Liver (tissue), 9 donors: ENCODE measurements around the gene CD320. TPM values are rescaled to one million over a fixed set of nuclear protein-coding genes. Genes with fewer than 3 reads are reported as not detected.

Experiments used
- DNase-seq: peaks from one replicate; pipeline ENCODE4 v3.0.0-alpha.2; 2017; ENCODE audit warnings: low spot score
- H3K27ac ChIP-seq, 2 donors: one replicate each; pipeline ENCODE4 v1.7.0; 2013; ENCODE audit warnings: inconsistent platforms in 2 of 2, low read length in 2 of 2, control low read depth in 1 of 2, low read depth in 1 of 2, mild to moderate bottlenecking in 1 of 2
- H3K27me3 ChIP-seq, 4 donors: one replicate each; pipeline versions ENCODE4 v1.6.1 to v1.7.0; 2013; ENCODE audit warnings: low read length in 3 of 4, inconsistent platforms in 1 of 4, mild to moderate bottlenecking in 1 of 4, moderate library complexity in 1 of 4; ENCODE audit not compliant: control insufficient read depth in 4 of 4, insufficient read depth in 4 of 4
- H3K36me3 ChIP-seq, 4 donors: one replicate each; pipeline versions ENCODE4 v1.6.1 to v1.7.0; 2013; ENCODE audit warnings: low read length in 3 of 4, mild to moderate bottlenecking in 3 of 4, low read depth in 1 of 4, moderate library complexity in 1 of 4; ENCODE audit not compliant: control insufficient read depth in 4 of 4, insufficient read depth in 3 of 4
- H3K4me1 ChIP-seq, 4 donors: one replicate each; pipeline versions ENCODE4 v1.6.1 to v1.7.0; 2013; ENCODE audit warnings: low read length in 3 of 4, mild to moderate bottlenecking in 3 of 4, moderate library complexity in 1 of 4; ENCODE audit not compliant: control insufficient read depth in 4 of 4, insufficient read depth in 4 of 4
- H3K4me3 ChIP-seq, 3 donors: one replicate each; pipeline versions ENCODE4 v1.6.1 to v1.7.0; 2013; ENCODE audit warnings: low read length in 3 of 3, control low read depth in 1 of 3, low read depth in 1 of 3, mild to moderate bottlenecking in 1 of 3
- H3K9ac ChIP-seq, 2 donors: one replicate each; pipeline ENCODE4 v1.7.0; 2013; ENCODE audit warnings: low read length in 2 of 2, mild to moderate bottlenecking in 2 of 2, moderate library complexity in 2 of 2, control low read depth in 1 of 2, low read depth in 1 of 2
- H3K9me3 ChIP-seq, 4 donors: one replicate each; pipeline versions ENCODE4 v1.6.1 to v1.7.0; 2013; ENCODE audit warnings: low read length in 3 of 4; ENCODE audit not compliant: control insufficient read depth in 4 of 4
- ATF3 ChIP-seq: IDR thresholded peaks from 2 replicates; pipeline ENCODE4 v1.6.1; 2016; ENCODE audit warnings: antibody characterized with exemption
- EGR1 ChIP-seq, 2 donors: IDR thresholded peaks; 2 replicates each; pipeline ENCODE4 v1.6.1; 2016 to 2018; ENCODE audit warnings: antibody characterized with exemption in 2 of 2, low read depth in 2 of 2
- GABPA ChIP-seq, 2 donors: IDR thresholded peaks in 1 of 2; conservative IDR thresholded peaks in 1 of 2; 2 replicates each; pipeline ENCODE4 v1.6.1; 2016; ENCODE audit warnings: antibody characterized with exemption in 2 of 2, mild to moderate bottlenecking in 1 of 2, moderate library complexity in 1 of 2
- MAX ChIP-seq: IDR thresholded peaks from 2 replicates; pipeline ENCODE4 v1.6.1; 2016; ENCODE audit warnings: antibody characterized with exemption
- NR2F2 ChIP-seq: IDR thresholded peaks from 2 replicates; pipeline ENCODE4 v1.6.1; 2016; ENCODE audit warnings: antibody characterized with exemption
- RAD21 ChIP-seq, 2 donors: IDR thresholded peaks; 2 replicates each; pipeline ENCODE4 v1.6.1; 2016; ENCODE audit warnings: antibody characterized with exemption in 2 of 2, mild to moderate bottlenecking in 2 of 2
- SP1 ChIP-seq: IDR thresholded peaks from 2 replicates; pipeline ENCODE4 v1.6.1; 2018; ENCODE audit warnings: antibody characterized with exemption, mild to moderate bottlenecking
- WGBS: extraction: QIAGEN DNeasy Blood & Tissue Kit; methylation state at CpG from one replicate; pipeline ENCODE4 v1.1.7; 2013; 5-methylcytosine and 5-hydroxymethylcytosine counted together
- polyA plus RNA-seq, 2 donors: library from polyadenylated mRNA; stranded (reverse) in 1 of 2; unstranded in 1 of 2; fragments of 200-250 nt in 1 of 2; fragments of >200 nt in 1 of 2; fragmentation: Nextera tagmentation in 1 of 2; extraction: Ambion mirVana in 1 of 2; gene quantifications; one replicate each; pipeline versions ENCODE4 v1.2.1 to v1.2.3, GENCODE V29; 2013 to 2015
- total RNA-seq, 2 donors: library from RNA; depleted of rRNA; stranded (reverse); fragments of >200 nt; gene quantifications; one replicate each; pipeline ENCODE4 v1.2.3, GENCODE V29; 2014
- TF ChIP-seq, protein P1 (sequence below): fragments of 150-350 bp; IDR thresholded peaks from 2 replicates; pipeline ENCODE4 v1.5.1; 2017; ENCODE audit warnings: improper control_type of control experiment, low read depth, low read length; ENCODE audit not compliant: missing input control
- TF ChIP-seq, protein P2 (sequence below): IDR thresholded peaks from 2 replicates; pipeline ENCODE4 v1.6.1; 2016; ENCODE audit warnings: antibody characterized with exemption
- donor health status: healthy.
- donor health status: healthy.
- donor health status: healthy.
- donor health status: healthy.
- donor health status: healthy.

The CD320 gene
- total and polyA plus RNA-seq, 4 donors = 6.7 to 18.0 (median 12.6) TPM

DNA sequence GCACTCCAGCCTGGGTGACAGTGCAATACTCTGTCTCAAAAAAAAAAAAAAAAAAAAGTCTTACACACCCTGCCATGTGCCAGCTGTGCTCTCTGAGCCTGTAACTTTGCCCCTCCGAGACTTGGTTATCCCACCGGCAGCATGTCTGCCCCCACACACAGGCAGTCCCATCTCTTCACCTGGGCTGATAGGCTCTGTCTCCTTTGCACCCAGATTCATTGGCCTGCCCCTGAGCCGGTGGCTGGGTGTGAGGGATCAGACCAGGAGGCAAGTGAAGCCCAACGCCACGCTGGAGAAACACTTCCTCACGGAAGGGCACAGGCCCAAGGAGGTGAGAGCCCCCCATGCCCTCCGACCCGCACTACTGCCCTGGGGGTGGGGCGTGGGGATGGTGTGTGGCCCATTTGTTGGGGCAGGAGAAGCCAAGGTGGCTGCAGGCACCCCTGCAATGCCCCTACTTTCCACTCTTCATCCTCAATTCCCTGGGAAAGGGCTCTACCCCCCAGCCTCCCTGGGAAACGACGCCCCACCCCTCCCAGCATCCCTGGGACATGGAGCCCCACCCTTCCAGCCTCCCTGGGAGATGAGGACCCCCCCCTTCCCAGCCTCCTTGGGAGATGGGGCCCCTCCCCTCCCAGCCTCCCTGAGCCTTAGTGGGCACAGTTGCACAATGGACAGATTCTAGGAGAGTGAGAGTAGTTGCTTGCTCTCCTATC, 53.7 kb downstream of the CD320 start:
- no peak overlapping the region for H3K27ac ChIP-seq
- no peak for DNase-seq
- H3K4me3 ChIP-seq = no peak overlapping the region
- H3K36me3 ChIP-seq = peaks cover 2 to 30% (median 12%) of the 10 kb centered on the region in 4 donors
- no peaks in the 10 kb centered on the region for H3K9me3 ChIP-seq
- WGBS = 92% methylated on average over 11 of the region's 11 CpGs
- H3K4me1 ChIP-seq = peaks cover 2 to 17% (median 12%) of the 10 kb centered on the region in 4 donors
- no peaks in the 10 kb centered on the region for H3K27me3 ChIP-seq
- no peak overlapping the region for H3K9ac ChIP-seq
- TF ChIP-seq EGR1 (IDR thresholded peaks at IDR 0.05; ENCODE audit: low read depth in 2 of 2) (no peak), ATF3 (no peak), NR2F2 (no peak)
- TF ChIP-seq, protein P1, sequence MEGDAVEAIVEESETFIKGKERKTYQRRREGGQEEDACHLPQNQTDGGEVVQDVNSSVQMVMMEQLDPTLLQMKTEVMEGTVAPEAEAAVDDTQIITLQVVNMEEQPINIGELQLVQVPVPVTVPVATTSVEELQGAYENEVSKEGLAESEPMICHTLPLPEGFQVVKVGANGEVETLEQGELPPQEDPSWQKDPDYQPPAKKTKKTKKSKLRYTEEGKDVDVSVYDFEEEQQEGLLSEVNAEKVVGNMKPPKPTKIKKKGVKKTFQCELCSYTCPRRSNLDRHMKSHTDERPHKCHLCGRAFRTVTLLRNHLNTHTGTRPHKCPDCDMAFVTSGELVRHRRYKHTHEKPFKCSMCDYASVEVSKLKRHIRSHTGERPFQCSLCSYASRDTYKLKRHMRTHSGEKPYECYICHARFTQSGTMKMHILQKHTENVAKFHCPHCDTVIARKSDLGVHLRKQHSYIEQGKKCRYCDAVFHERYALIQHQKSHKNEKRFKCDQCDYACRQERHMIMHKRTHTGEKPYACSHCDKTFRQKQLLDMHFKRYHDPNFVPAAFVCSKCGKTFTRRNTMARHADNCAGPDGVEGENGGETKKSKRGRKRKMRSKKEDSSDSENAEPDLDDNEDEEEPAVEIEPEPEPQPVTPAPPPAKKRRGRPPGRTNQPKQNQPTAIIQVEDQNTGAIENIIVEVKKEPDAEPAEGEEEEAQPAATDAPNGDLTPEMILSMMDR = no peak
- TF ChIP-seq, protein P2, sequence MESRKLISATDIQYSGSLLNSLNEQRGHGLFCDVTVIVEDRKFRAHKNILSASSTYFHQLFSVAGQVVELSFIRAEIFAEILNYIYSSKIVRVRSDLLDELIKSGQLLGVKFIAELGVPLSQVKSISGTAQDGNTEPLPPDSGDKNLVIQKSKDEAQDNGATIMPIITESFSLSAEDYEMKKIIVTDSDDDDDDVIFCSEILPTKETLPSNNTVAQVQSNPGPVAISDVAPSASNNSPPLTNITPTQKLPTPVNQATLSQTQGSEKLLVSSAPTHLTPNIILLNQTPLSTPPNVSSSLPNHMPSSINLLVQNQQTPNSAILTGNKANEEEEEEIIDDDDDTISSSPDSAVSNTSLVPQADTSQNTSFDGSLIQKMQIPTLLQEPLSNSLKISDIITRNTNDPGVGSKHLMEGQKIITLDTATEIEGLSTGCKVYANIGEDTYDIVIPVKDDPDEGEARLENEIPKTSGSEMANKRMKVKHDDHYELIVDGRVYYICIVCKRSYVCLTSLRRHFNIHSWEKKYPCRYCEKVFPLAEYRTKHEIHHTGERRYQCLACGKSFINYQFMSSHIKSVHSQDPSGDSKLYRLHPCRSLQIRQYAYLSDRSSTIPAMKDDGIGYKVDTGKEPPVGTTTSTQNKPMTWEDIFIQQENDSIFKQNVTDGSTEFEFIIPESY = no peak

GRCh38 chr19:8253678-8254077, 54.5 kb downstream of the CD320 start:
- no peak overlapping the region for H3K27ac ChIP-seq
- no peak for TF ChIP-seq SP1
- no peak for TF ChIP-seq RAD21 (IDR thresholded peaks at IDR 0.05)
- no peak for TF ChIP-seq GABPA (IDR thresholded peaks at IDR 0.05 in 1 of 2, conservative IDR thresholded peaks at IDR 0.05 in 1 of 2)
- no peak for TF ChIP-seq MAX
- no peak for TF ChIP-seq EGR1 (IDR thresholded peaks at IDR 0.05; ENCODE audit: low read depth in 2 of 2)
- TF ChIP-seq, protein P2 = no peak
- no peak for DNase-seq
- no peaks in the 10 kb centered on the region for H3K27me3 ChIP-seq
- no peaks in the 10 kb centered on the region for H3K9me3 ChIP-seq
- no peak overlapping the region for H3K9ac ChIP-seq
- 90% methylated on average over 12 of the region's 12 CpGs for WGBS
- peaks cover 2 to 25% (median 12%) of the 10 kb centered on the region in 4 donors for H3K36me3 ChIP-seq
- no peak overlapping the region for H3K4me3 ChIP-seq
- peaks cover 2 to 17% (median 12%) of the 10 kb centered on the region in 4 donors for H3K4me1 ChIP-seq
